ENCODE measurements around the gene OTUD5. TPM values are rescaled to one million over a fixed set of nuclear protein-coding genes. Genes with fewer than 3 reads are reported as not detected.

Gene OTUD5, protein sequence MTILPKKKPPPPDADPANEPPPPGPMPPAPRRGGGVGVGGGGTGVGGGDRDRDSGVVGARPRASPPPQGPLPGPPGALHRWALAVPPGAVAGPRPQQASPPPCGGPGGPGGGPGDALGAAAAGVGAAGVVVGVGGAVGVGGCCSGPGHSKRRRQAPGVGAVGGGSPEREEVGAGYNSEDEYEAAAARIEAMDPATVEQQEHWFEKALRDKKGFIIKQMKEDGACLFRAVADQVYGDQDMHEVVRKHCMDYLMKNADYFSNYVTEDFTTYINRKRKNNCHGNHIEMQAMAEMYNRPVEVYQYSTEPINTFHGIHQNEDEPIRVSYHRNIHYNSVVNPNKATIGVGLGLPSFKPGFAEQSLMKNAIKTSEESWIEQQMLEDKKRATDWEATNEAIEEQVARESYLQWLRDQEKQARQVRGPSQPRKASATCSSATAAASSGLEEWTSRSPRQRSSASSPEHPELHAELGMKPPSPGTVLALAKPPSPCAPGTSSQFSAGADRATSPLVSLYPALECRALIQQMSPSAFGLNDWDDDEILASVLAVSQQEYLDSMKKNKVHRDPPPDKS
- total RNA-seq (2022; extraction: Qiagen RNA extraction; ENCODE audit: low read depth) = 58.3 to 67.8 TPM (median 63.7 TPM) in 5 replicates

DNA sequence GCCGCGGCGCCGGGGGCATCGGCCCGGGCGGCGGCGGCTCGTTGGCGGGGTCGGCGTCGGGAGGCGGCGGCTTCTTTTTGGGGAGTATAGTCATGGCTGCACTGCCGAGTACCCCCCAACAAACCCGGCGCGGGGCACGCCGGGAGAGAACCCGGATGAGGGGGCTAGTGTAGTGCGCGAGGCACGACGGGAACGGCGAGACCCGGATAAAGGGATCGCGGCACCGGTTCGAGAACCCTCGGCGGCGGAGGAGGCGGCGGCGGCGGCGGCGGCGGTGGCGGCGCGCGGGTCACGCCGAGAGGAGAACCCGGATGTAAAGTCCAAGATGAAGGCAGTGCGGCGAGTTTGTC, at the start of gene OTUD5:
TSS of gene OTUD5 (minus strand) at position 131 of the 350 bp plus-strand sequence. CDS start at position 94, 37 bp downstream.

DNA sequence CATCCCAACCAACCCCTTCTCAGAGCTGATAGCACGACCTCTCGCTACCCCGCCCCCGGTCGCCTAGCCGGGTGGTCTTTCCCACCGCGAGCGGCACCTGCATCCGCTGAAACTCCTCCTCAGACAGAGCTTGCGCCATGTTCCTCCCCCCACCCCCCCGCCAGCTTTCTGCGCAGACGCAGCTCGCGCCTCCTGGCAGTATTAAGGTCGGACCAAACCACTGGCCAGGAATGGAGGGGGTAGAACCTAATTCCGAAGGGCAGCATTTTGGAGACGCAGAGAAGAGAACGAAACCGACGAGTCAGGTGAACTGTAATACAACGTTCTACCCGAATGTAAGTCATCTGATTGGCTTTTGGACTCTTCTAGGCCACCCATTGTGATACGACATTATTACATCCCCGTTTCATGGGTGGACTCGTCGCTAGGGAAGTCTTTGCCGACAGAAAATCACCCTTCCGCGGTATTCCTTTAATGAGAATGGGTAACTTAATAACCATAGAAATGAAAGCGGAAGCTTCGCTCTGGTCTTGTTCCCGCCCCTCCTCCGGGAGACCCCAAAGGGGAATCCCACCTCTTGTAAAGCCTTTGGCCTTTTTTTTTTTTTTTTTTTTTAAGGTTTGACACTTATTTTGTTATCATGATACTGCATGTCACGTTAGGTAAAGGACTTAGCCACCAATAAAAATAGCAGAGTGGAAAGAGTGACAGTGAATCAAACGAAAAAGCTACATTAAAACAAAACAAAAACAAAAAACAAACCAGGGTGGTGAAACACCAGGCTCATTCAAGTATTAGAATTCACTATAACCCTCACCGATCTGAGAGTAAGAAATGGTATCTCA, 44.9 kb upstream of the OTUD5 start, which contains the start of gene GRIPAP1:
TSS of gene GRIPAP1 (minus strand) at position 174 of the 845 bp plus-strand sequence. CDS start at position 139, 35 bp downstream.

DNA sequence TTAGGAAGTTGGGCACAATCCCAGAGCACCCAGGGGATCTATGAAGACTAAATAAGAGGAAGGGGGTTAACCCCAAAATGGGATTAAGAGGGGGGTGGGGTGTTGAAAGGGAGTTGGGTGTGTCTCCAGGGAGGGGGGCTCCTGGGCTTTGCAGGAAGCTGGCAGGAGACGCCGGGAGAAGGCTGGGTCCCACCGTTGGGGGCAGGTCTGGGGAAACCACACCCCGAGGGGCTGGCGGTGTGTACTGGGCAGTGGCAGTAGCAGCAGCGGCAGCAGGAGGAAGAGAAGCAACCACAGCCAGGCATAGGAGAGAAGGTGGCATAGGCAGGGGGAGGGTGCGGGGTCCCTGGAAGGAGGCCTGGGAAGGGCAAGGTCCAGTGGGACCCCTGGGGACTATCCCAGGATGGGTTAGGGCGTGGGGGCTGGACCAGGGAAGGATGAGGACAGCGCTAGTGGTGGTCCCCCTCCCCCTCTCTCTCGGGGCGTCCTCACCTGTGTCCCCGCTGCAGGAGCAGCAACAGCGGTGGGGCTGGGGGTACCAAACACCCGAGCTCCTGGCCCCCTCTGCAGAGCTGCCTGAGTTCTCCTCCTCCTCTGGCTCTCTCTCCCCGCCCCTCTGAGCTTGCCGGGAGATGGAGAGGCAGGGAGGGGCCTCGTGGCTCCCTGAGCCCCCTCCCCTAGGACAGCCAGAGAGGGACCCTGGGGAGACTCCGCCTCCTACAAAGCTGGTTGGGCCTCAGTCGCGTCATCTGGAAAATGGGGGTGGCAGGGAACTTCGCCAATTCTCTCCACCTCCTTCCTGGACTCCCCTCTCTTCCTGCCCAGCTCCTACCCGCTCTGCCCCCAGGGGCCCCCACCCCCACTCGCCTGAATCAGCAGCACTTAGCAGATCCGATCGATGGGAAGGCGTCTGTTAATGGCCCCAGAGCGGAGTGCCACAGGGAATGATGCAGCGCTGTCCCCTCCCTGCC, 14.1 kb upstream of the OTUD5 start, which contains the start of gene KCND1:
TSS of gene KCND1 (minus strand) at position 596 of the 971 bp plus-strand sequence. CDS start 1,573 bp downstream, outside the sequence.

DNA sequence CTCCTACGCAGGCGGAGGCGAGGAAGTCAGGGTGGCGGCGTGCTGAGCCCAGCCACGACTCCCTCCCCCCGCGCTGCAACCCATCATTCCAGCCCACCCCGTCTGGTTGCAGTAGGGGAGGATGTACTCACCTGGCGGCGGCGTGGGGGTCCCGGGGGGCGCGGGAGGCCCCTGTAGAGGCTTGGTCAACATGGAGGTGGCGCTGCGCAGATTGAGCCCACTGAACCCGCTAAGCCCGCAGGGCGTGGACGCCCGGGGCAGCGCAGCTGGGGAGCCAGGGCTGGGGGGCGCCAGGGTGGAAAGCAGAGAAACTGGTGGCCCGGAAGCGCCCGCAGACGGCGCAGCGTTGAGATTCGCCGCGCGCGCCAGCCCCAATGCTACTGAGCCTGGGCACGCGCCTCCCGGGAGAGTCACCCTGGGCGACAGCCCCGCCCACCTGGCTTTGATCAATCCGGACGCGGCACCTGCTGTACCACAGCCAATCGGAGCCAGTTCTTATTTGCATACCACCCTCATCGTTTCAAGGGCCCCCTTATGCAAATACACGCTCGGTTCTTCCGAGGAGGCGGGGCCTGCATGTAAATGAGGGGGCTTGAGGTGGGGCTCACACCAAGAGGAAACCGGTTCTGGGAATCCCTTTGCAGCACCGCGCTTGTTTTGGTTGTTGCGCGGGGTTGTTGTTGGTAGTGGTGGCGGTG, 38.6 kb downstream of the OTUD5 start, which contains the start of gene PIM2:
TSS of gene PIM2 (minus strand) at position 382 of the 698 bp plus-strand sequence. CDS start at position 192, 190 bp downstream.

DNA sequence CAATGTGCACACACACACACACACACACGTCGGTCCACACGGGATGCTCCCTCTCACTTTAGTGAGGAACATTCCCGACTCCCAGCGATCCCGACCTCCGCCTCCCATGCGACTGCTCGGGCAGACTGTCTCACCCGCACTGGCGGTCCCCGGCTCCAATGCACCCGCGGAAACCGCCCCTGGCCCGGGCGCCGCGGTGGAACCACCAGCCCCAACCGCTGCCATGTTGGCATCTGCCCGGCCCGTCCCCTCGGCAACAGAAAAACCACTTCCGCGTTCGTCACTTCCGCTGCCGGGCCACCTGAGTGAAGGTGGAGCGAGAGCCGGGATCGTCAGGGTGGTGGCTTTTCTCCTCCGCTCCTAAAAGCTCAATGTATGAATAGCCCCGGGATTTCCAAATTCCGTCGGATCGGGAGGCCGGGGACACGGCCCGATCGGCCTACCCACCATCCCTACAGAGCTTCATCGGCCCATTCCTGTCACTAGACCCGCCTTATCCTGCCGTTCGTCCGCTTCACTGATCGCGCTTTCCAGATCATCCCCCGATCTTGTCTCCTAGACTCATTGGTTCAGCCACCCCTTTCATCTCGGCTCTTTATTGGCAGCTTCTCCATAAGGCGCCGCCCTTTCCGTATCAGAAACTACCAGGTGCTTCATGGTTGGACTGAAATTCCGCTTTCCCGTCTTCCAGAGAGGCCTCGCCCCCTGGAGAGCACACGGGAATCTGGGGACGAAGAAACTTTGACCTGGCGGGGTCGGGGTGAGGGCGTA, 45.8 kb downstream of the OTUD5 start, which contains the start of gene SLC35A2:
TSS of gene SLC35A2 (minus strand) at position 235 of the 771 bp plus-strand sequence. CDS start at position 225, 10 bp downstream.

DNA sequence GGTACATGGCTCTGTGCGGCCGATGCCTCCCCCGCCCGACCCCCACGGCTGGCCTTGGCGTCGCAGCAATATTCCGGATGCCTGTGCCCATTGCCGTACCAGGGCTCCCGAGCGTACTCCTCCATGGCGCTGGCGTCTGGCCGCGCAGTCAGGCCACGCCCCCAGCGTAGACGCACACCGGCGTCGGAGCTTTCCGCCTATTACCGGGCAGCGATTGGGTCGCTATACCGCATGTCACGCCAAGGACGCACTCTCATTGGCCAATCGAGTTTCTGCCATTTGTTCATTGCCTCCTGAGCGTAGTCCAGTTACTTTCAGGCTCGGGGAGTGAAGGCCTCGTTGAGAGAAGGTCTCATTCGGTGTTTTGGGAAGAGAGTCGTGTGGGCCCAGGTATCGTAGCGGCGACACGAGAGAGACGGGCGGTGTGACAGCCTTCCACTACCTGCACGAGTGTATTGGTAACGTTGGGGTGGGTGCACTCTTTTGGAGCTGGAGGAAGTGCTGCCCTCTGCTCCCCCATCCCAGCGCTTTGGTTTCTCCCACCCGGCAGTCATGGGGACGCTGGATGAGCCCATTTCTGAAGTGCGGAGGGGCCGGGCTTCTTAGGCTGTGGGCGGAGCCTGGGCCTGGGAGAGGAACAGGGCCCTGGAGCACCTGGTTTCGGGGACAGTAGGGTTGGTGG, 59.6 kb downstream of the OTUD5 start, which contains the start of the genes PQBP1 and TIMM17B:
TSS of gene PQBP1 (plus strand) at position 306 of the 682 bp plus-strand sequence. CDS start 580 bp downstream, outside the sequence.
TSS of gene TIMM17B (minus strand) at position 144 of the 682 bp plus-strand sequence. CDS start at position 125, 19 bp downstream.

Other genes with a start within 250 kb of the OTUD5 start
- not detected in 5 replicates for gene GLOD5, start 195.9 kb downstream of the OTUD5 start, total RNA-seq (2022; extraction: Qiagen RNA extraction; ENCODE audit: low read depth)
- gene GATA1, start 171.0 kb downstream of the OTUD5 start, total RNA-seq (2022; extraction: Qiagen RNA extraction; ENCODE audit: low read depth) = not detected in 5 replicates
- 26.4 to 30.9 TPM (median 28.9 TPM) in 5 replicates for gene HDAC6, start 155.5 kb downstream of the OTUD5 start, total RNA-seq (2022; extraction: Qiagen RNA extraction; ENCODE audit: low read depth)
- 0.13 TPM in 1 of 5 replicates, not detected in the others for gene ERAS, start 131.1 kb downstream of the OTUD5 start, total RNA-seq (2022; extraction: Qiagen RNA extraction; ENCODE audit: low read depth)
- gene PCSK1N, start 122.0 kb downstream of the OTUD5 start, total RNA-seq (2022; extraction: Qiagen RNA extraction; ENCODE audit: low read depth) = 21.2 to 60.8 TPM (median 51.8 TPM) in 5 replicates
- gene TIMM17B, start 59.8 kb downstream of the OTUD5 start, total RNA-seq (2022; extraction: Qiagen RNA extraction; ENCODE audit: low read depth) = 80.1 to 103 TPM (median 101 TPM) in 5 replicates
- gene PQBP1, start 59.7 kb downstream of the OTUD5 start, total RNA-seq (2022; extraction: Qiagen RNA extraction; ENCODE audit: low read depth) = 96.2 to 122 TPM (median 99.9 TPM) in 5 replicates
- gene SLC35A2, start 46.0 kb downstream of the OTUD5 start, total RNA-seq (2022; extraction: Qiagen RNA extraction; ENCODE audit: low read depth) = 49.4 to 68.7 TPM (median 67.1 TPM) in 5 replicates
- 9.6 to 11.7 TPM (median 10.7 TPM) in 5 replicates for gene PIM2, start 38.6 kb downstream of the OTUD5 start, total RNA-seq (2022; extraction: Qiagen RNA extraction; ENCODE audit: low read depth)
- 0.77 to 1.4 TPM (median 1.2 TPM) in 5 replicates for gene KCND1, start 14.2 kb upstream of the OTUD5 start, total RNA-seq (2022; extraction: Qiagen RNA extraction; ENCODE audit: low read depth)
- gene GRIPAP1, start 44.7 kb upstream of the OTUD5 start, total RNA-seq (2022; extraction: Qiagen RNA extraction; ENCODE audit: low read depth) = 18.1 to 22.8 TPM (median 21.3 TPM) in 5 replicates
- gene TFE3, start 85.8 kb upstream of the OTUD5 start, total RNA-seq (2022; extraction: Qiagen RNA extraction; ENCODE audit: low read depth) = 47.1 to 58.0 TPM (median 56.5 TPM) in 5 replicates
- 2.8 to 4.2 TPM (median 3.6 TPM) in 5 replicates for gene CCDC120, start 101.4 kb upstream of the OTUD5 start, total RNA-seq (2022; extraction: Qiagen RNA extraction; ENCODE audit: low read depth)
- gene PRAF2, start 116.4 kb upstream of the OTUD5 start, total RNA-seq (2022; extraction: Qiagen RNA extraction; ENCODE audit: low read depth) = 36.7 to 46.1 TPM (median 43.4 TPM) in 5 replicates
- gene WDR45, start 122.3 kb upstream of the OTUD5 start, total RNA-seq (2022; extraction: Qiagen RNA extraction; ENCODE audit: low read depth) = 50.4 to 59.4 TPM (median 54.7 TPM) in 5 replicates
- 20.1 to 25.5 TPM (median 23.8 TPM) in 5 replicates for gene GPKOW, start 166.1 kb upstream of the OTUD5 start, total RNA-seq (2022; extraction: Qiagen RNA extraction; ENCODE audit: low read depth)
- gene MAGIX, start 205.2 kb upstream of the OTUD5 start, total RNA-seq (2022; extraction: Qiagen RNA extraction; ENCODE audit: low read depth) = 1.7 to 3.4 TPM (median 2.5 TPM) in 5 replicates
- gene PLP2, start 214.3 kb upstream of the OTUD5 start, total RNA-seq (2022; extraction: Qiagen RNA extraction; ENCODE audit: low read depth) = 315 to 481 TPM (median 431 TPM) in 5 replicates
- 16.1 to 21.8 TPM (median 19.4 TPM) in 5 replicates for gene PRICKLE3, start 228.8 kb upstream of the OTUD5 start, total RNA-seq (2022; extraction: Qiagen RNA extraction; ENCODE audit: low read depth)
- 2.2 to 3.3 TPM (median 2.8 TPM) in 5 replicates for gene SYP, start 242.6 kb upstream of the OTUD5 start, total RNA-seq (2022; extraction: Qiagen RNA extraction; ENCODE audit: low read depth)

Data from A549 treated with RU486 at 1 μM for 4 hours (cell line).